K562 (cell line): ENCODE data around the gene HDGFL2. TPM values are rescaled to one million over a fixed set of nuclear protein-coding genes. Genes with fewer than 3 reads are reported as not detected.
A peak's percentile ranks its signal among the peaks of the same experiment; 100 is the strongest.

Source experiments
- FIP1L1 ChIP-seq: fragments of 200-400 bp; formaldehyde crosslinking; IDR thresholded peaks from 2 replicates; pipeline ENCODE4 v1.6.1; 2018; ENCODE audit warnings: mild to moderate bottlenecking, low read depth, low read length; ENCODE audit not compliant: poor library complexity, severe bottlenecking
- GABPA ChIP-seq: fragments of 200-800 bp; sonication (Bioruptor generic); conservative IDR thresholded peaks from 2 replicates; pipeline ENCODE4 v1.6.1; 2016; ENCODE audit warnings: low read depth, missing genetic modification characterization, missing compliant biosample characterization
- GABPB2 ChIP-seq: fragments of 250-450 bp; sonication (Bioruptor Pico); conservative IDR thresholded peaks from 2 replicates; pipeline ENCODE4 v1.5.1; 2021; ENCODE audit warnings: mild to moderate bottlenecking
- MAFK ChIP-seq: IDR thresholded peaks from 2 replicates; pipeline ENCODE4 v1.6.1; 2011; ENCODE audit warnings: low read length, improper control_type of control experiment
- MTA2 ChIP-seq: fragments of 450-650 bp; IDR thresholded peaks from 2 replicates; pipeline ENCODE4 v1.6.1; 2016; ENCODE audit warnings: low read depth
- MTF1 ChIP-seq: fragments of 250-450 bp; sonication (Bioruptor Pico); IDR thresholded peaks from 2 replicates; pipeline ENCODE4 v1.9.0; 2021; ENCODE audit warnings: moderate library complexity, mild to moderate bottlenecking, inconsistent platforms, borderline replicate concordance
- NFYB ChIP-seq: IDR thresholded peaks from 2 replicates; pipeline ENCODE4 v1.6.1; 2011; ENCODE audit warnings: mild to moderate bottlenecking, moderate library complexity; ENCODE audit not compliant: insufficient read length; ENCODE audit errors: extremely low read depth
- RB1 ChIP-seq: fragments of 450-650 bp; IDR thresholded peaks from 2 replicates; pipeline ENCODE4 v1.6.1; 2017; ENCODE audit warnings: low read depth, mild to moderate bottlenecking
- SIX5 ChIP-seq, 2 experiments: IDR thresholded peaks; 2 replicates each; pipeline ENCODE4 v1.6.1; 2011; ENCODE audit warnings: low read length in 2 of 2, borderline replicate concordance in 1 of 2, low read depth in 1 of 2, mild to moderate bottlenecking in 1 of 2, moderate library complexity in 1 of 2; ENCODE audit not compliant: insufficient read depth in 1 of 2
- SP1 ChIP-seq: sonication (generic); formaldehyde crosslinking; IDR thresholded peaks from 2 replicates; pipeline ENCODE4 v1.8.1; 2022; ENCODE audit warnings: mild to moderate bottlenecking, missing genetic modification reagents
- SRSF9 ChIP-seq: fragments of 200-400 bp; formaldehyde crosslinking; IDR thresholded peaks from 2 replicates; pipeline ENCODE4 v1.6.1; 2017; ENCODE audit warnings: low read depth, low read length, borderline replicate concordance
- ZNF24 ChIP-seq: fragments of 450-650 bp; IDR thresholded peaks from 2 replicates; pipeline ENCODE4 v1.6.1; 2016
- ZNF282 ChIP-seq: sonication (generic); formaldehyde crosslinking; IDR thresholded peaks from 2 replicates; pipeline ENCODE4 v1.8.1; 2023; ENCODE audit warnings: missing genetic modification reagents
- ZNF444 ChIP-seq: fragments of 250-450 bp; sonication (Bioruptor Pico); IDR thresholded peaks from 2 replicates; pipeline ENCODE4 v1.4.0; 2020; ENCODE audit warnings: mild to moderate bottlenecking, moderate library complexity
- ZNF830 ChIP-seq: fragments of 250-450 bp; sonication (Bioruptor Pico); IDR thresholded peaks from 2 replicates; pipeline ENCODE4 v1.5.0; 2021; ENCODE audit warnings: mild to moderate bottlenecking
- ZSCAN32 ChIP-seq: fragments of 450-650 bp; formaldehyde crosslinking; IDR thresholded peaks from 2 replicates; pipeline ENCODE4 v1.4.0; 2020; ENCODE audit warnings: mild to moderate bottlenecking, moderate library complexity
- ZZZ3 ChIP-seq: fragments of 450-650 bp; IDR thresholded peaks from 2 replicates; pipeline ENCODE4 v1.6.1; 2016; ENCODE audit warnings: antibody characterized with exemption, mild to moderate bottlenecking, moderate library complexity
- polyA plus RNA-seq, 8 experiments: library from polyadenylated mRNA; depleted of rRNA in 4 of 8; stranded (reverse) in 5 of 8; unstranded in 3 of 8; fragments of >200 nt; fragmentation: Nextera tagmentation in 2 of 8; fragmentation: Illumina TruSeq in 1 of 8; extraction: Ambion mirVana in 2 of 8; extraction: Trizol in 1 of 8; gene quantifications; 2 replicates each; pipeline versions ENCODE4 v1.2.1 to v1.2.3, GENCODE V29; 2011 to 2014; ENCODE audit warnings: inconsistent platforms in 1 of 8, missing spikeins in 1 of 8
- total RNA-seq, 7 experiments: library from RNA; depleted of rRNA in 6 of 7; stranded (reverse); fragments of >200 nt in 6 of 7; fragmentation: Illumina TruSeq in 2 of 7; extraction: Trizol in 2 of 7; gene quantifications; 2 replicates each; pipeline versions ENCODE4 v1.2.1 to v1.2.3, GENCODE V29; 2011 to 2021; ENCODE audit warnings: low replicate concordance in 1 of 7
- TF ChIP-seq, protein P1 (sequence below): fragments of 450-650 bp; IDR thresholded peaks from 2 replicates; pipeline ENCODE4 v1.6.1; 2016
- TF ChIP-seq, protein P2 (sequence below), 2 experiments: IDR thresholded peaks in 1 of 2; conservative IDR thresholded peaks in 1 of 2; 2 replicates each; pipeline ENCODE4 v1.6.1; 2016; ENCODE audit warnings: low read depth in 2 of 2, mild to moderate bottlenecking in 1 of 2, missing compliant biosample characterization in 1 of 2, missing genetic modification characterization in 1 of 2, moderate library complexity in 1 of 2
- TF ChIP-seq, protein P3 (sequence below), 3 experiments: fragments of 200-800 bp in 1 of 3; sonication (Bioruptor generic) in 1 of 3; sonication (generic) in 1 of 3; formaldehyde crosslinking in 1 of 3; IDR thresholded peaks; 2 replicates each; pipeline versions ENCODE4 v1.6.1 to v1.8.0; 2016 to 2022; ENCODE audit warnings: mild to moderate bottlenecking in 2 of 3, missing compliant biosample characterization in 2 of 3, missing genetic modification characterization in 2 of 3, missing genetic modification reagents in 1 of 3
- TF ChIP-seq, protein P4 (sequence below), 2 experiments: fragments of 450-650 bp; IDR thresholded peaks; 2 replicates each; pipeline ENCODE4 v1.6.1; 2016

HDGFL2 gene
- total and polyA plus RNA-seq, 9 of the 15 experiments (the other 6 are each of a cell fraction or from before 2014, with no cell fraction given): 0.13 to 61.7 (median 16.0) TPM

DNA sequence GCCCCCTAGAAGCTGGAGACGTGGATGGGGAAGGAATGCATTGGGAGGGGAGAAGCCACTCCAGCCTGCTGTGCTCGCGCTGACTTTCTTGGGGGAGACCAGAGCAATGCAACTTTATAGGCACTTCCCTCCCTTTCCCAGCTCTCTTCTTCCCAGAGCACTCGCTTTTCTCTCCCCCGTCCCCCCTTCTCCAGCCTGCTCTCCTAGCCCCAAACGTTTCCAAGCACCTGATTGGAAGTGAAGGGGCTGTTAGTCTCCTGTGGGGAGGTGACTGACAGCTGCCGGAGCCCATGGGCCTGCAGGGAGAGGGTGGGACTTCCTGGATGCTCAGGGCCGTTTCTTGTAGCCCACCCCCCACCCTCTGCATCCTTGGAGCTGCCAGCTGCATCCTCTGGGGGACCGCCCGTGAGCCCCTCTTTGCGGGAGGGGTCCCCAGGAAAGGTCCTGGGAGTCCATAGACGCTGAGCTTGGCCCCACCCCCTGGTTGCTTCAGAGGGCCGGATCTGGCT is 2.5 kb downstream of the HDGFL2 start (continued):
- TF ChIP-seq, protein P1, sequence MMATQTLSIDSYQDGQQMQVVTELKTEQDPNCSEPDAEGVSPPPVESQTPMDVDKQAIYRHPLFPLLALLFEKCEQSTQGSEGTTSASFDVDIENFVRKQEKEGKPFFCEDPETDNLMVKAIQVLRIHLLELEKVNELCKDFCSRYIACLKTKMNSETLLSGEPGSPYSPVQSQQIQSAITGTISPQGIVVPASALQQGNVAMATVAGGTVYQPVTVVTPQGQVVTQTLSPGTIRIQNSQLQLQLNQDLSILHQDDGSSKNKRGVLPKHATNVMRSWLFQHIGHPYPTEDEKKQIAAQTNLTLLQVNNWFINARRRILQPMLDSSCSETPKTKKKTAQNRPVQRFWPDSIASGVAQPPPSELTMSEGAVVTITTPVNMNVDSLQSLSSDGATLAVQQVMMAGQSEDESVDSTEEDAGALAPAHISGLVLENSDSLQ: peak; percentile 98
- TF ChIP-seq RB1: no peak
- TF ChIP-seq, protein P2, sequence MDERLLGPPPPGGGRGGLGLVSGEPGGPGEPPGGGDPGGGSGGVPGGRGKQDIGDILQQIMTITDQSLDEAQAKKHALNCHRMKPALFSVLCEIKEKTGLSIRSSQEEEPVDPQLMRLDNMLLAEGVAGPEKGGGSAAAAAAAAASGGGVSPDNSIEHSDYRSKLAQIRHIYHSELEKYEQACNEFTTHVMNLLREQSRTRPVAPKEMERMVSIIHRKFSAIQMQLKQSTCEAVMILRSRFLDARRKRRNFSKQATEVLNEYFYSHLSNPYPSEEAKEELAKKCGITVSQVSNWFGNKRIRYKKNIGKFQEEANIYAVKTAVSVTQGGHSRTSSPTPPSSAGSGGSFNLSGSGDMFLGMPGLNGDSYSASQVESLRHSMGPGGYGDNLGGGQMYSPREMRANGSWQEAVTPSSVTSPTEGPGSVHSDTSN (CRISPR knock-in tag; IDR thresholded peaks at IDR 0.05; ENCODE audit: low read depth): peak; percentile 16; the same call in 1 of the 2 replicates
- TF ChIP-seq, protein P2 (tag; conservative IDR thresholded peaks at IDR 0.05; ENCODE audit: low read depth): peak; percentile 76
- TF ChIP-seq SIX5 (IDR thresholded peaks at IDR 0.05; ENCODE audit: borderline replicate concordance in 1 of 2, insufficient read depth in 1 of 2, low read depth in 1 of 2, low read length in 2 of 2): no peak
- TF ChIP-seq SP1: no peak
- no peak for TF ChIP-seq MTA2
- no peak for TF ChIP-seq ZNF830 (CRISPR knock-in tag)
- no peak for TF ChIP-seq MAFK
- peak; percentile 76 for TF ChIP-seq NFYB
- no peak for TF ChIP-seq GABPB2
- no peak for TF ChIP-seq ZNF282
- no peak for TF ChIP-seq FIP1L1
- TF ChIP-seq, protein P3, sequence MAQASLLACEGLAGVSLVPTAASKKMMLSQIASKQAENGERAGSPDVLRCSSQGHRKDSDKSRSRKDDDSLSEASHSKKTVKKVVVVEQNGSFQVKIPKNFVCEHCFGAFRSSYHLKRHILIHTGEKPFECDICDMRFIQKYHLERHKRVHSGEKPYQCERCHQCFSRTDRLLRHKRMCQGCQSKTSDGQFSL (CRISPR knock-in tag; IDR thresholded peaks at IDR 0.05): no peak
- TF ChIP-seq, protein P3 (tag; IDR thresholded peaks at IDR 0.05): no peak
- TF ChIP-seq GABPA: peak; percentile 50
- no peak for TF ChIP-seq ZSCAN32
- TF ChIP-seq ZNF444 (CRISPR knock-in tag): no peak
- no peak for TF ChIP-seq MTF1 (CRISPR knock-in tag)
- no peak for TF ChIP-seq SRSF9
- TF ChIP-seq ZZZ3: no peak
- TF ChIP-seq, protein P4, sequence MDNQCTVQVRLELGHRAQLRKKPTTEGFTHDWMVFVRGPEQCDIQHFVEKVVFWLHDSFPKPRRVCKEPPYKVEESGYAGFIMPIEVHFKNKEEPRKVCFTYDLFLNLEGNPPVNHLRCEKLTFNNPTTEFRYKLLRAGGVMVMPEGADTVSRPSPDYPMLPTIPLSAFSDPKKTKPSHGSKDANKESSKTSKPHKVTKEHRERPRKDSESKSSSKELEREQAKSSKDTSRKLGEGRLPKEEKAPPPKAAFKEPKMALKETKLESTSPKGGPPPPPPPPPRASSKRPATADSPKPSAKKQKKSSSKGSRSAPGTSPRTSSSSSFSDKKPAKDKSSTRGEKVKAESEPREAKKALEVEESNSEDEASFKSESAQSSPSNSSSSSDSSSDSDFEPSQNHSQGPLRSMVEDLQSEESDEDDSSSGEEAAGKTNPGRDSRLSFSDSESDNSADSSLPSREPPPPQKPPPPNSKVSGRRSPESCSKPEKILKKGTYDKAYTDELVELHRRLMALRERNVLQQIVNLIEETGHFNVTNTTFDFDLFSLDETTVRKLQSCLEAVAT (IDR thresholded peaks at IDR 0.05): no peak
- no peak for TF ChIP-seq ZNF24
